Endometrium (tissue), 2 donors: ENCODE data around the gene AUTS2.
"Not testable (repeated sequence)": the region's sequence is repeated elsewhere in the genome, so short reads cannot be mapped to it uniquely, and the experiment has no call there.

Experiments
- FAIRE-seq: peaks from 2 replicates; lab custom pipeline; 2012; peaks lifted over from hg19 to GRCh38; lab: Jason Lieb, UNC
- donor health status: control.
- donor health status: control.

AUTS2 gene

GRCh38 chr7:69761290-69761922 lies 163.1 kb downstream of the AUTS2 start:
- FAIRE-seq: no peak

GRCh38 chr7:69762821-69763352 lies 164.6 kb downstream of the AUTS2 start:
- FAIRE-seq: no peak

DNA sequence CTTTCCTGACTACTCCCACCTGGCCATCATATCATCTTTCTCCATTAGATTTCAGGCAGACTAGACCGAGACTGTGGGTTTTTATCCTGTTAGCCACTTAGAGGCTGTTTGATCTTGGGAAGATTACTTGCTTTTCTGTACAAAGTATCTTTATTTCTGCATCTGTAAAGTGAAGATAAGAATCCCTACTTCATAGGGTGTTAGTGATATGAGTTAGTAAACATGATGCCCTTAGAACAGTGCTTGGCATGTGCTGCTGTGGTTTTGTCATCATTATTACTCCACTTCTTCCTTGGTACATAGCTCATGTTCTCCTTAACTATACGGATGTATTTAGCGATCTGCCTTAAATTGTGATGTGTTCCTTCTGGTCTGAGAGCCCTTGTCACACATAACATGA lies 165.2 kb downstream of the AUTS2 start:
- no peak for FAIRE-seq

- no peak for FAIRE-seq
Observed at GRCh38 chr7:69764147-69764546, 165.9 kb downstream of the AUTS2 start.

GRCh38 chr7:69764681-69765080 lies 166.4 kb downstream of the AUTS2 start:
- FAIRE-seq: no peak

- FAIRE-seq: no peak
Observed at GRCh38 chr7:69765879-69766278, 167.6 kb downstream of the AUTS2 start.

DNA sequence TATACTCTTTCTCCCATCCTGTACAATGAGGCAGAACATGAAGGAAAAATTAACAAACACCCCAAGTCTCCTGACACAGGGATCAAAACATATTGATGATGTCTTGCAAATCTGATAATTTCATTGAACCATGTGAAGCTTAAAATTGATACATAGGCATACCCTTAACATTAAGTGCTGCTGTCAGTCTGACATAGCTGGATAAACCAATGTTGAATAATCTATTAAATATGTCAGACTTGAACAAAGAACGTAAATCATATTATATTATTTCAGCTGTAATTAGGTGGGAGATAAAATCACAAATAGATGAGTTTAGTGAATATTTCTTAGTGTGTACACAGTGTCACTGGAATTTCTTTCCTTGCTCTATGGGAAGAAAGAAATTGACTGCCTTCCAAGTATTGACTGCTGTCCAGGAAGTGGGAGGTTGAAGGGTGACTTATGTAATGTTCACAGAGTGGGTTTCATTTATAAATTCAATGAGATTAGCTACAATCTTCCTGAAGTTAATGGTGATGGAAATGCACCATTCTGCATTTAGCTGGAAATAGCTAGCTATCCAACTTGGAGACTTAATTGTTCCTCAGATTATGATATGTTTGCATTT lies 170.8 kb downstream of the AUTS2 start:
- FAIRE-seq: no peak

DNA sequence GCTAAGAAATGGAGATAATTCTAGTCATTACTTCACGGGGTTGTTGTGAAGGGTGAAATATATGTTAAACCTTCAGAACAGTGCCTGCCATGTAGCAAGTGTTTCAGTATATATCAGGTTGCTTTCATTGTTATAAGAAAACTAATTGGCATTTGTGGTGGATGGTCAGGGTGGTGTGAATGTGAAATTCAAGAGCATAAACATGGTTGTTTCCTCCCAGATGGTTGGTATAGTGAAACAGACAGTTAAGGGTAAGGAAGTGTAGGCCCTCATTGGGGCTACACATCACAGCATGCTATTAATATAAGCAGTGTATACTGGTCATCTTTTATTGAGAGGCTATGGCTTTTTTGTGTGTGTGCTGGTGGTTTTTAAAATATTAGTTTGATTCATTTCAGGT lies 171.6 kb downstream of the AUTS2 start:
- no peak for FAIRE-seq

GRCh38 chr7:69770613-69771012 lies 172.3 kb downstream of the AUTS2 start:
- no peak for FAIRE-seq

DNA sequence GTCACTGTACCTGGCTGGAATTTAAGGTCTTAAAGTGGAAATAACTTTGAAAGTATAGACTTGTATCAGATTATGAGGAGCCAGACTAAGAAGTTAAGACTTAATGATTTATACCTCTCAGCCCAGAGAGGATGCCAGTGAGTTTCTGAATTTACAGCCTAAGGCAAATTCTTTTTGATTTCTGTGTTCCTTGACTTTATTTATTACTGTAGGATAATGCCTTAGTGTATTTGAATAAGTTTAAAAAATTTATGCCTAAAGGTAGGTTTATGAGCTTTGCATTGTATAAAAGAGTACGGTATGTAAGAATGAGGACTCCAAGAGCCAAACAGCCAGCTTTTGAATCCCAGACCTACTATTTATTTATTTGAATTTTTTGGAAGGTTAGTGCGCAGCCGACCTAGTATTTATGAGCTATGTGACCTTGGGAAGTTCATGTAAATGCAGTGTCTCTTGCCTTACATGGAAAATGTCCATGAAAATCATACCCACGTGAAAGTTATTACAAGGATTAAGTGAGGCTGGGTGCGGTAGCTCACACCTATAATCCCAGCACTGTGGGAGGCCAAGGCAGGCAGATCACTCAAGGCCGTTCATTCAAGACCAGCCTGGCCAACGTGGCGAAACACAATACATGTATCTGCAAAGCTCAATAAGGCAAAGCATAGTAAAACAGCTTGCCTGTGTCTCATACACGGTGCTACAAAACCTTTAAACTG lies 174.6 kb downstream of the AUTS2 start:
- FAIRE-seq: no peak

DNA sequence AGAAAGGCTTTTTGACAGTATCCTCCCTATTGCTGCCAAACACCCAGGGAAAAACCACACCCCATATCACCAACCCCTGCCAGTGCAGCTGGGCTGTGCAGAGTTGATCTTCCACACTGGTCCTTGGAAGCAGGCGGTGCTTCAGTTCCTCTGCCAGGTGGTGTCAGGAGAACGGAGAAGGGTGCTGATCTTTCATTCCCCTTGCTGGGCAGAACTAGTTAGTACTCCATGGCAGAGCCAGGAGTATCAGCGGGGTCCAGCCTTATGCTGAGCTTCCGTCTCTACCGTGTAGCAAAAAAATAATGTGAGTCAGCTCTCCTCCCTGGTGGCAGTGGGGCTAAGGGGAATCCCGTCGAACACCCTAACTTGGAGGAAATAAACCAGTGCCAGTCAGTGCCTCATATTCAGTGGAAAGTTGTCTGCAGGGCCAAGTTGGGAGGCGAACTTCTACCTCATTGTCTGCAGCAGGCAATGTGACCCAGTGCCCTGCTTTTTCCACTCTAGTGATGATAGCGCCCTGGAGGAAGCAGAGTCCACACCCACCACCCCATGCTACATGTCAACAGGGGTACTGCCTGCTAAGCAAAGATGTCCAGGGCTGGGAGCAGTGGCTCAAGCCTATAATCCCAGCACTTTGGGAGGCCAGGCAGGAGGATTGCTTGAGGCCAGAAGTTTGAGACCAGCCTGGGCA lies 175.4 kb downstream of the AUTS2 start:
- FAIRE-seq: no peak

- no peak for FAIRE-seq
Observed at GRCh38 chr7:69775231-69775771, 177.0 kb downstream of the AUTS2 start.

GRCh38 chr7:69776611-69777010 lies 178.3 kb downstream of the AUTS2 start:
- no peak for FAIRE-seq

GRCh38 chr7:69778138-69778537 lies 179.9 kb downstream of the AUTS2 start:
- FAIRE-seq: no peak

- FAIRE-seq: no peak
Observed at GRCh38 chr7:69780379-69780778, 182.1 kb downstream of the AUTS2 start.

- no peak for FAIRE-seq
Observed at GRCh38 chr7:69781412-69781846, 183.2 kb downstream of the AUTS2 start.

- no peak for FAIRE-seq
Observed at GRCh38 chr7:69782917-69783684, 184.8 kb downstream of the AUTS2 start.

- FAIRE-seq: not testable (repeated sequence)
Observed at GRCh38 chr7:69786130-69786529, 187.9 kb downstream of the AUTS2 start.

DNA sequence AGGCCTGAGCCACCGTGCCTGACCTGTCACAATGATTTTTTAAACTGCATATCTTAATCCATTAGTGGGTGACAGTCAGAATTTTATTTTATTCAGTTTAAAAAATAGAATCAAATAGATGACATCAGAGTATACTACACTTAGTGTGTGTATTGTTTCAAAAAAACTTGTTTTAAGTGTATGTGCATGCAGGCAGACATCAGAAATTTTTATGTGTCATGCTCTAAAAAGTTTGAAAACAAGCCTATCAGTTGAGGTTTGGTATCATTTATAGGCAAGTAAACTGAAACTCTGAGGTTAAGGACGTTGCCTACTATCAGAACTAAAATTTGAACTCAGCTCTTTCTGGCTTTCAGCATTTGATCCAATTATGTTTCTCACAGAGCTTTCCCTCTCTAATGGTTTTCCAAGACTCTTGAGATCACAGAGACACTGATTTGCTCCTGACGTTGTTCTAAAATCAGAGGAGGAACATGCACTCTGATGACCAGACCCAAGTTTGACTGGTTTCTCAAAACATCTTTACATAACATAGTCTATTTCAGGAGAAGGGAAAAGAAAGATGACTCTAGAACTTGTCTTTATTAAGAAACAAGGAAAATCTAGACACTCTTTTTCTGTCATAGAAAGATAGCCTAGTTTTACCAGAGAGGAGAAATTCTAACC lies 188.6 kb downstream of the AUTS2 start:
- FAIRE-seq: no peak

DNA sequence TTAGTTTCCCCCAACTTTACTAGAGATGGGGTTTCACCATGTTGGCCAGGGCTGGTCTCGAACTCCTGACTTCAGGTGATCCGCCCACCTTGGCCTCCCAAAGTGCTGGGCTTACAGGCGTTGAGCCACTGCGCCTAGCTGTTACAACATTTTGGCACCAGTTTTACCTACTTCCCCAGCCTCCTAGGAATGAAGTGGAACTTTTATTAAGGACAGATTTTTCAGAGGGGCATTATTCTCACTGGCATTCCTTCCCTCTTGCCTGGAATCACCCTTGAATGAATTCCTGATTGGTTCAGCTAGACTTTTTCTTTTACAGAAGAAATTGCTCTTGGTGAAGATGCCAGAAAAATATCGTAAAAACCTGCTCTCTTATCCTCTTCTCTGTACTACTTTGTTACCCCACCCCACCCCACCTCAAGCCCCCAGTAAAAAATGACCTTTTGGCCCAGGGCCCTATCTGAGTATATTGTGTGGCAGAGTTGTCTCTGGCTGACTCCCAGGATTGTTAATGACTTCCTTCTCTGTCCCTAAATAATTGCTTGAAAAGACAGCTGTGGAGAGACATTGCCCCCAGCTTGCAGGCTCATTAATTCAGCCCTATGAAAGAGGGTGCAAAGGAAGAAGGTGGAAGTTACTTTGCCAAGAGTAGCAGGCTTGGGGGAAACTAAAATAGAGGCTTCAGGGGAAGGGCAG lies 189.6 kb downstream of the AUTS2 start:
- no peak for FAIRE-seq
